IMR-90 (cell line): ENCODE measurements around the gene DOCK6. TPM values are rescaled to one million over a fixed set of nuclear protein-coding genes. Genes with fewer than 3 reads are reported as not detected.

Experiments used
- ATAC-seq: fragments of 200-7000 bp; cut with Tn5 transposase; 2 replicates; pipeline ENCODE4 v1.9.1; 2020; ENCODE audit warnings: low read depth, mild to moderate bottlenecking, moderate library complexity
- BruUV-seq: library from RNA; stranded (reverse); fragments of 400-500 nt; replicated peaks from 2 replicates; lab custom pipeline; 2021; lab: Mats Ljungman, UMichigan
- CTCF ChIA-PET: fragments of 300-600 bp; formaldehyde crosslinking; extraction: SDS; loops from one replicate; lab custom pipeline; 2021; ENCODE audit warnings: antibody characterized with exemption; lab: Yijun Ruan, JAX
- POLR2A ChIA-PET: fragments of 300-600 bp; sonication (Branson Sonifier 250); formaldehyde crosslinking; loops from one replicate; lab custom pipeline; 2022; ENCODE audit warnings: antibody characterized with exemption; ENCODE audit not compliant: unreplicated experiment; lab: Charles Lee
- DNase-seq: peaks from one replicate; pipeline ENCODE4 v3.0.0; 2013
- H2AFZ ChIP-seq: replicated peaks from 2 replicates; pipeline ENCODE3; 2013; ENCODE audit warnings: low read length, mild to moderate bottlenecking; ENCODE audit not compliant: poor library complexity
- H2AK5ac ChIP-seq: 2 replicates; pipeline ENCODE4 v1.6.1; 2013; ENCODE audit warnings: low read depth, low read length, inconsistent platforms
- H2AK9ac ChIP-seq: replicated peaks from 2 replicates; pipeline ENCODE3; 2013; ENCODE audit warnings: mild to moderate bottlenecking, low read depth, low read length, moderate library complexity; ENCODE audit not compliant: poor library complexity
- H2BK120ac ChIP-seq: 2 replicates; pipeline ENCODE4 v1.6.1; 2013; ENCODE audit warnings: low read depth, low read length, inconsistent platforms
- H2BK15ac ChIP-seq: 3 replicates; pipeline ENCODE4 v1.6.1; 2013; ENCODE audit warnings: low read depth, low read length, inconsistent platforms
- H2BK20ac ChIP-seq: 2 replicates; pipeline ENCODE4 v1.6.1; 2013; ENCODE audit warnings: low read depth, mild to moderate bottlenecking, inconsistent platforms, low read length, moderate library complexity
- H2BK5ac ChIP-seq: 2 replicates; pipeline ENCODE4 v1.6.1; 2013; ENCODE audit warnings: mild to moderate bottlenecking, low read depth, low read length, inconsistent platforms; ENCODE audit not compliant: poor library complexity, severe bottlenecking
- H3K14ac ChIP-seq: replicated peaks from 2 replicates; pipeline ENCODE4 v1.6.1; 2013; ENCODE audit warnings: low read depth, low read length, inconsistent platforms
- H3K18ac ChIP-seq: 2 replicates; pipeline ENCODE4 v1.6.1; 2013; ENCODE audit warnings: low read depth, low read length, control low read depth
- H3K23ac ChIP-seq: 2 replicates; pipeline ENCODE4 v1.6.1; 2013; ENCODE audit warnings: low read depth, low read length, inconsistent platforms
- H3K27ac ChIP-seq: 2 replicates; pipeline ENCODE4 v1.5.1; 2013; ENCODE audit warnings: mild to moderate bottlenecking, control low read depth, low read length; ENCODE audit not compliant: insufficient read depth
- H3K27me3 ChIP-seq: 2 replicates; pipeline ENCODE4 v1.6.1; 2013; ENCODE audit warnings: low read length; ENCODE audit not compliant: control insufficient read depth, insufficient read depth
- H3K36me3 ChIP-seq: 2 replicates; pipeline ENCODE4 v1.6.1; 2013; ENCODE audit warnings: low read length, mixed read lengths; ENCODE audit not compliant: control insufficient read depth, insufficient read depth
- H3K4ac ChIP-seq: 2 replicates; pipeline ENCODE4 v1.6.1; 2013; ENCODE audit warnings: low read depth, low read length, inconsistent platforms
- H3K4me1 ChIP-seq: 2 replicates; pipeline ENCODE4 v1.6.1; 2013; ENCODE audit warnings: low read length, mixed read lengths; ENCODE audit not compliant: control insufficient read depth, insufficient read depth
- H3K4me2 ChIP-seq: 2 replicates; pipeline ENCODE4 v1.6.1; 2013; ENCODE audit warnings: low read depth, mild to moderate bottlenecking, control low read depth, low read length, moderate library complexity
- H3K4me3 ChIP-seq: 2 replicates; pipeline ENCODE4 v1.5.1; 2013; ENCODE audit warnings: low read depth, mild to moderate bottlenecking, control low read depth, low read length, moderate library complexity; ENCODE audit not compliant: insufficient read depth
- H3K56ac ChIP-seq: 2 replicates; pipeline ENCODE4 v1.6.1; 2013; ENCODE audit warnings: low read length, inconsistent platforms; ENCODE audit not compliant: insufficient read depth; ENCODE audit errors: extremely low read depth
- H3K79me1 ChIP-seq, 2 experiments: 2 replicates each; pipeline ENCODE4 v1.6.1; 2013; ENCODE audit warnings: low read length in 2 of 2, inconsistent platforms in 1 of 2, low read depth in 1 of 2
- H3K9ac ChIP-seq: 2 replicates; pipeline ENCODE4 v1.6.1; 2013; ENCODE audit warnings: low read depth, low read length, control low read depth
- H3K9me1 ChIP-seq: 2 replicates; pipeline ENCODE4 v1.6.1; 2013; ENCODE audit warnings: low read length, inconsistent platforms; ENCODE audit not compliant: insufficient read depth
- H3K9me3 ChIP-seq: 2 replicates; pipeline ENCODE4 v1.6.1; 2013; ENCODE audit warnings: low read length; ENCODE audit not compliant: control insufficient read depth, insufficient read depth
- H4K20me1 ChIP-seq: 2 replicates; pipeline ENCODE4 v1.6.1; 2013; ENCODE audit warnings: low read length, inconsistent platforms; ENCODE audit not compliant: insufficient read depth
- H4K5ac ChIP-seq: 2 replicates; pipeline ENCODE4 v1.6.1; 2013; ENCODE audit warnings: mild to moderate bottlenecking, low read depth, low read length, control low read depth
- H4K8ac ChIP-seq, 2 experiments: 2 replicates each; pipeline ENCODE4 v1.6.1; 2013; ENCODE audit warnings: low read depth in 2 of 2, low read length in 2 of 2, control low read depth in 1 of 2, inconsistent platforms in 1 of 2
- H4K91ac ChIP-seq: 2 replicates; pipeline ENCODE4 v1.6.1; 2013; ENCODE audit warnings: low read depth, low read length, inconsistent platforms; ENCODE audit not compliant: insufficient read depth
- CEBPB ChIP-seq: IDR thresholded peaks from 2 replicates; pipeline ENCODE4 v1.6.1; 2012; ENCODE audit warnings: low read depth, low read length, improper control_type of control experiment
- CHD1 ChIP-seq: IDR thresholded peaks from 2 replicates; pipeline ENCODE4 v1.6.1; 2012; ENCODE audit warnings: low read depth, low read length, improper control_type of control experiment
- FOS ChIP-seq: fragments of 150-350 bp; IDR thresholded peaks from 2 replicates; pipeline ENCODE4 v1.6.1; 2016; ENCODE audit warnings: low read depth, low read length
- MAZ ChIP-seq: IDR thresholded peaks from 2 replicates; pipeline ENCODE4 v1.6.1; 2012; ENCODE audit warnings: low read depth, mild to moderate bottlenecking, low read length, improper control_type of control experiment, moderate library complexity, borderline replicate concordance
- MXI1 ChIP-seq: IDR thresholded peaks from 2 replicates; pipeline ENCODE4 v1.6.1; 2012; ENCODE audit warnings: low read depth, mild to moderate bottlenecking, low read length, moderate library complexity, borderline replicate concordance
- NFE2L2 ChIP-seq: fragments of 150-350 bp; IDR thresholded peaks from 2 replicates; pipeline ENCODE4 v1.6.1; 2016; ENCODE audit warnings: low read depth, mild to moderate bottlenecking, low read length
- POLR2A ChIP-seq: IDR thresholded peaks from 2 replicates; pipeline ENCODE4 v1.6.1; 2012; ENCODE audit warnings: mild to moderate bottlenecking, low read depth, low read length
- RAD21 ChIP-seq: IDR thresholded peaks from 2 replicates; pipeline ENCODE4 v1.6.1; 2012; ENCODE audit warnings: low read length, improper control_type of control experiment
- RCOR1 ChIP-seq: IDR thresholded peaks from 2 replicates; pipeline ENCODE4 v1.6.1; 2012; ENCODE audit warnings: mild to moderate bottlenecking, low read length, improper control_type of control experiment; ENCODE audit not compliant: insufficient replicate concordance
- RFX5 ChIP-seq: IDR thresholded peaks from 2 replicates; pipeline ENCODE4 v1.8.0; 2012; ENCODE audit warnings: low read depth, mild to moderate bottlenecking, low read length, moderate library complexity
- WGBS, 2 experiments: methylation state at CpG; one replicate each; pipeline versions ENCODE4 v1.1.5 to v1.1.7; 2013; ENCODE audit warnings: missing lambda C conversion rate in 2 of 2; ENCODE audit not compliant: insufficient read length in 1 of 2; ENCODE audit errors: extremely low coverage in 2 of 2; 5-methylcytosine and 5-hydroxymethylcytosine counted together
- dilution Hi-C: fragments of 300-500 bp; cut with HindIII; formaldehyde crosslinking; loops from one replicate; pipeline ENCODE4 v1.14.3; 2018; ENCODE audit warnings: low sequenced_read_pairs; ENCODE audit not compliant: unreplicated experiment
- in situ Hi-C: fragments of 300-500 bp; cut with MboI; formaldehyde crosslinking; loops from 3 replicates; pipeline ENCODE4 v1.14.3; 2019; ENCODE audit warnings: low sequenced_read_pairs, inconsistent platforms, mixed read lengths
- intact Hi-C: fragments of 100-400 bp; cut with micrococcal nuclease; formaldehyde crosslinking; loops from 2 replicates; pipeline ENCODE4 v1.10.0; 2022
- polyA plus RNA-seq, 3 experiments: library from polyadenylated mRNA; depleted of rRNA; stranded (reverse); fragments of >200 nt; gene quantifications; 2 replicates each; pipeline ENCODE4 v1.2.3, GENCODE V29; 2012; ENCODE audit warnings: low replicate concordance in 1 of 3
- total RNA-seq: library from RNA; depleted of rRNA; stranded (reverse); fragments of >200 nt; gene quantifications from 2 replicates; pipeline ENCODE4 v1.2.3, GENCODE V29; 2012
- TF ChIP-seq, protein P1 (sequence below): conservative IDR thresholded peaks from 2 replicates; pipeline ENCODE4 v1.5.1; 2012; ENCODE audit warnings: mild to moderate bottlenecking, low read depth, low read length, improper control_type of control experiment
- TF ChIP-seq, protein P2 (sequence below): fragments of 150-350 bp; IDR thresholded peaks from 2 replicates; pipeline ENCODE4 v1.6.1; 2017; ENCODE audit warnings: mild to moderate bottlenecking, antibody characterized with exemption, low read length, low read depth

The DOCK6 gene
- total and polyA plus RNA-seq, 2 of the 4 experiments (the other 2 are of a cell fraction) = 5.0 to 18.4 TPM

DNA sequence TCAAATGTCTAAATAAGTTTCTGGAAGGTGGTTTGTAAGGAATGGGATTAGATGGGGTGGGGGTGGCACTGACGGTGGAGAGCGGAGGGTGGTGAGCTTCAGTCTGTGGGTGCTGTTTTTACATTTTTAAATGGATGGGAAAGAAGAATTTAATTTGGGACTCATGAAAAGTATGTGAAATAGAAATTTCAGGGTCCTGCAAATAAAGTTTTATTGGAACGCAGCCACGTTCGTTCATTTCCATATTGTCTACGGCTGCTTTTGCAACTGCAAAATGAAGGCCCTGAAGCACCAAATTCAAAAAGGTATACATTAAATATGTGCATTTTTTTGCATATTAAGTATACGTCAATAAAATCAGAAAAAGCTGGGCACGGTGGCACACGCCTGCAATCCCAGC lies 74.9 kb downstream of the DOCK6 start:
- H3K9ac ChIP-seq = no peak overlapping the region
- H2BK15ac ChIP-seq = no peak overlapping the region
- no peak overlapping the region for H2AK5ac ChIP-seq
- H3K9me3 ChIP-seq = no peaks in the 10 kb centered on the region
- ChIA-PET POLR2A (no interaction called here), CTCF (no interaction called here)
- no peaks in the 10 kb centered on the region for H3K9me1 ChIP-seq
- no peak for TF ChIP-seq RFX5
- no peak for TF ChIP-seq FOS
- TF ChIP-seq CEBPB = no peak
- TF ChIP-seq, protein P1, sequence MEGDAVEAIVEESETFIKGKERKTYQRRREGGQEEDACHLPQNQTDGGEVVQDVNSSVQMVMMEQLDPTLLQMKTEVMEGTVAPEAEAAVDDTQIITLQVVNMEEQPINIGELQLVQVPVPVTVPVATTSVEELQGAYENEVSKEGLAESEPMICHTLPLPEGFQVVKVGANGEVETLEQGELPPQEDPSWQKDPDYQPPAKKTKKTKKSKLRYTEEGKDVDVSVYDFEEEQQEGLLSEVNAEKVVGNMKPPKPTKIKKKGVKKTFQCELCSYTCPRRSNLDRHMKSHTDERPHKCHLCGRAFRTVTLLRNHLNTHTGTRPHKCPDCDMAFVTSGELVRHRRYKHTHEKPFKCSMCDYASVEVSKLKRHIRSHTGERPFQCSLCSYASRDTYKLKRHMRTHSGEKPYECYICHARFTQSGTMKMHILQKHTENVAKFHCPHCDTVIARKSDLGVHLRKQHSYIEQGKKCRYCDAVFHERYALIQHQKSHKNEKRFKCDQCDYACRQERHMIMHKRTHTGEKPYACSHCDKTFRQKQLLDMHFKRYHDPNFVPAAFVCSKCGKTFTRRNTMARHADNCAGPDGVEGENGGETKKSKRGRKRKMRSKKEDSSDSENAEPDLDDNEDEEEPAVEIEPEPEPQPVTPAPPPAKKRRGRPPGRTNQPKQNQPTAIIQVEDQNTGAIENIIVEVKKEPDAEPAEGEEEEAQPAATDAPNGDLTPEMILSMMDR = no peak
- TF ChIP-seq MAZ = no peak
- TF ChIP-seq, protein P2, sequence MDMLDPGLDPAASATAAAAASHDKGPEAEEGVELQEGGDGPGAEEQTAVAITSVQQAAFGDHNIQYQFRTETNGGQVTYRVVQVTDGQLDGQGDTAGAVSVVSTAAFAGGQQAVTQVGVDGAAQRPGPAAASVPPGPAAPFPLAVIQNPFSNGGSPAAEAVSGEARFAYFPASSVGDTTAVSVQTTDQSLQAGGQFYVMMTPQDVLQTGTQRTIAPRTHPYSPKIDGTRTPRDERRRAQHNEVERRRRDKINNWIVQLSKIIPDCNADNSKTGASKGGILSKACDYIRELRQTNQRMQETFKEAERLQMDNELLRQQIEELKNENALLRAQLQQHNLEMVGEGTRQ = no peak
- TF ChIP-seq RAD21 = no peak
- no peak for TF ChIP-seq RCOR1
- TF ChIP-seq MXI1 = no peak
- no peak for TF ChIP-seq CHD1
- TF ChIP-seq NFE2L2 = no peak
- TF ChIP-seq POLR2A = no peak
- H3K14ac ChIP-seq = no peak overlapping the region
- no peak overlapping the region for H3K4me3 ChIP-seq
- no peak for DNase-seq
- no peak overlapping the region for H3K27ac ChIP-seq
- WGBS, 2 experiments = no CpG with 5 or more reads among the region's 9 CpGs
- peaks cover 5% of the 10 kb centered on the region for H3K4me1 ChIP-seq
- H4K20me1 ChIP-seq = peaks cover 37% of the 10 kb centered on the region
- no peak overlapping the region for H3K18ac ChIP-seq
- H4K91ac ChIP-seq = no peak overlapping the region
- no peak overlapping the region for H2BK5ac ChIP-seq
- H3K4ac ChIP-seq = no peak overlapping the region
- H3K36me3 ChIP-seq = peaks cover 70% of the 10 kb centered on the region
- no peak overlapping the region for H3K23ac ChIP-seq
- no peak overlapping the region for H2BK20ac ChIP-seq
- H4K8ac ChIP-seq = no peak overlapping the region
- no peak for ATAC-seq
- no peak overlapping the region for H3K4me2 ChIP-seq
- H3K79me1 ChIP-seq = peaks cover 59 to 85% of the 10 kb centered on the region in 2 experiments
- in situ Hi-C loops = no loop called here
- dilution Hi-C loops = no loop called here
- no TSS peak for BruUV-seq
- H4K5ac ChIP-seq = no peak overlapping the region
- no peak overlapping the region for H2AK9ac ChIP-seq
- no peak overlapping the region for H2AFZ ChIP-seq
- no peak overlapping the region for H2BK120ac ChIP-seq
- no peak overlapping the region for H3K56ac ChIP-seq
- intact Hi-C loops = no loop called here
- no peaks in the 10 kb centered on the region for H3K27me3 ChIP-seq
